HL-60 (cell line): ENCODE data around the gene NEK8.
A peak's percentile ranks its signal among the peaks of the same experiment; 100 is the strongest.

ENCODE experiments used
- DNase-seq, 2 experiments: peaks; one replicate each; pipeline ENCODE4 v3.0.0-alpha.2; 2010 to 2020; ENCODE audit warnings: low read depth in 1 of 2, low spot score in 1 of 2
- H3K27ac ChIP-seq: fragments of 250-450 bp; sonication (Bioruptor Pico); replicated peaks from 2 replicates; pipeline ENCODE4 v1.5.1; 2020; ENCODE audit warnings: mild to moderate bottlenecking, moderate library complexity
- H3K27me3 ChIP-seq: fragments of 250-450 bp; sonication (Bioruptor Pico); 2 replicates; pipeline ENCODE4 v1.5.1; 2021; ENCODE audit warnings: mild to moderate bottlenecking, moderate library complexity; ENCODE audit not compliant: insufficient read depth, poor library complexity, severe bottlenecking
- H3K4me3 ChIP-seq: replicated peaks from 2 replicates; pipeline ENCODE4 v1.5.1; 2011; ENCODE audit warnings: mild to moderate bottlenecking, control low read depth, low read length; ENCODE audit not compliant: insufficient read depth
- CTCF ChIP-seq: IDR thresholded peaks from one replicate; pipeline ENCODE4 v1.5.1; 2011; ENCODE audit warnings: low read length, control low read depth, inconsistent platforms; ENCODE audit not compliant: insufficient read depth
- GABPA ChIP-seq: IDR thresholded peaks from 2 replicates; pipeline ENCODE4 v1.6.1; 2012; ENCODE audit warnings: low read depth
- POLR2AphosphoS5 ChIP-seq: IDR thresholded peaks from 2 replicates; pipeline ENCODE4 v1.6.1; 2012; ENCODE audit warnings: low read depth
- REST ChIP-seq: IDR thresholded peaks from 2 replicates; pipeline ENCODE4 v1.6.1; 2012; ENCODE audit warnings: low read depth; ENCODE audit not compliant: insufficient replicate concordance
- SPI1 ChIP-seq: IDR thresholded peaks from 2 replicates; pipeline ENCODE4 v1.6.1; 2012; ENCODE audit warnings: low read depth, mild to moderate bottlenecking, borderline replicate concordance

NEK8 gene

GRCh38 chr17:28712032-28712704 lies 16.4 kb upstream of the NEK8 start:
- peak; percentile 43 to 83 for DNase-seq
- TF ChIP-seq REST (no peak), GABPA (no peak), SPI1 (peak; percentile 91), POLR2AphosphoS5 (peak; percentile 42; the same call in 1 of the 2 replicates), CTCF (no peak)
- Histone ChIP-seq H3K4me3 (peak overlapping the region; percentile 62), H3K27ac (peak overlapping the region; percentile 69), H3K27me3 (peaks cover 4% of the 10 kb centered on the region)

GRCh38 chr17:28712705-28713415 lies 15.7 kb upstream of the NEK8 start:
- Histone ChIP-seq H3K27ac (no peak overlapping the region), H3K4me3 (no peak overlapping the region), H3K27me3 (peaks cover 5% of the 10 kb centered on the region)
- no peak for DNase-seq
- TF ChIP-seq SPI1 (no peak), POLR2AphosphoS5 (no peak), CTCF (no peak), REST (no peak), GABPA (no peak)

- Histone ChIP-seq H3K27me3 (peaks cover 7% of the 10 kb centered on the region), H3K27ac (no peak overlapping the region)
- TF ChIP-seq POLR2AphosphoS5 (no peak), CTCF (no peak), REST (no peak), SPI1 (no peak), GABPA (no peak)
Measured at GRCh38 chr17:28714281-28714680, 14.3 kb upstream of the NEK8 start.

More at GRCh38 chr17:28714281-28714680, 14.3 kb upstream of the NEK8 start:
- no peak overlapping the region for H3K4me3 ChIP-seq
- DNase-seq, result no peak
